GM12878 (cell line): ENCODE results near the gene MGARP.

Experiments
- EP300 ChIP-seq, 2 experiments: fragments of 150-350 bp in 1 of 2; IDR thresholded peaks; 2 replicates each; pipeline ENCODE4 v1.6.1; 2011 to 2012; ENCODE audit warnings: low read depth in 2 of 2, low read length in 2 of 2, borderline replicate concordance in 1 of 2, improper control_type of control experiment in 1 of 2, inconsistent platforms in 1 of 2; ENCODE audit not compliant: control insufficient read depth in 1 of 2
- HSF1 ChIP-seq: fragments of 150-350 bp; IDR thresholded peaks from 2 replicates; pipeline ENCODE4 v1.6.1; 2014; ENCODE audit warnings: mild to moderate bottlenecking, low read depth, low read length
- PML ChIP-seq: IDR thresholded peaks from 2 replicates; pipeline ENCODE4 v1.6.1; 2012; ENCODE audit warnings: low read length, inconsistent platforms
- SRF ChIP-seq, 2 experiments: IDR thresholded peaks; 2 replicates each; pipeline ENCODE4 v1.6.1; 2011; ENCODE audit warnings: low read depth in 2 of 2, low read length in 2 of 2, mild to moderate bottlenecking in 1 of 2, moderate library complexity in 1 of 2
- TAF1 ChIP-seq: IDR thresholded peaks from 2 replicates; pipeline ENCODE4 v1.6.1; 2011; ENCODE audit warnings: mild to moderate bottlenecking, low read depth, low read length, borderline replicate concordance
- YY1 ChIP-seq: IDR thresholded peaks from 2 replicates; pipeline ENCODE4 v1.6.1; 2011; ENCODE audit warnings: low read depth, mild to moderate bottlenecking, low read length

GRCh38 chr4:139299536-139299935, 19.5 kb upstream of the MGARP start:
- TF ChIP-seq HSF1 (no peak), EP300 (IDR thresholded peaks at IDR 0.05; ENCODE audit: borderline replicate concordance in 1 of 2, control insufficient read depth in 1 of 2, low read depth in 2 of 2, low read length in 2 of 2) (no peak), SRF (IDR thresholded peaks at IDR 0.05; ENCODE audit: low read depth in 2 of 2, low read length in 2 of 2) (no peak), PML (no peak), TAF1 (no peak), YY1 (no peak)
